OCI-LY3 (cell line): ENCODE results near the gene FRAS1.

Source experiments
- H2AFZ ChIP-seq: fragments of 200-600, 300-600 bp; shearing (Covaris generic); 2 replicates; pipeline ENCODE4 v1.6.0; 2014; ENCODE audit warnings: antibody characterized with exemption, low read depth, low read length
- H3K27ac ChIP-seq: fragments of 200-600, 300-600 bp; sonication (generic); 2 replicates; pipeline ENCODE4 v1.5.1; 2014; ENCODE audit warnings: mild to moderate bottlenecking, low read length, moderate library complexity, mixed read lengths
- H3K27me3 ChIP-seq: fragments of 200-600, 300-600 bp; sonication (generic); 2 replicates; pipeline ENCODE4 v1.6.1; 2014; ENCODE audit warnings: low read depth, low read length, mixed read lengths
- H3K36me3 ChIP-seq: fragments of 200-600, 300-600 bp; sonication (generic); replicated peaks from 2 replicates; pipeline ENCODE3; 2014; ENCODE audit warnings: low read depth, low read length, mixed read lengths
- H3K4me1 ChIP-seq: fragments of 300-600, 200-600 bp; sonication (generic); 2 replicates; pipeline ENCODE4 v1.6.1; 2014; ENCODE audit warnings: low read length, mixed read lengths
- H3K4me2 ChIP-seq: fragments of 200-600, 300-600 bp; sonication (generic); 2 replicates; pipeline ENCODE4 v1.6.1; 2014; ENCODE audit warnings: low read length, mixed read lengths
- H3K4me3 ChIP-seq: fragments of 300-600, 200-600 bp; sonication (generic); 2 replicates; pipeline ENCODE4 v1.5.1; 2014; ENCODE audit warnings: antibody characterized with exemption, mild to moderate bottlenecking, low read length, moderate library complexity
- H3K79me2 ChIP-seq: fragments of 300-600, 200-600 bp; shearing (Covaris generic); 2 replicates; pipeline ENCODE4 v1.6.1; 2014; ENCODE audit warnings: mild to moderate bottlenecking, low read length, mixed read lengths
- H3K9ac ChIP-seq: fragments of 300-600, 200-600 bp; shearing (Covaris generic); 2 replicates; pipeline ENCODE4 v1.6.0; 2014; ENCODE audit warnings: mild to moderate bottlenecking, low read length, moderate library complexity
- H3K9me3 ChIP-seq: fragments of 200-600, 300-600 bp; shearing (Covaris generic); 2 replicates; pipeline ENCODE4 v1.6.1; 2014; ENCODE audit warnings: low read length, mixed read lengths; ENCODE audit not compliant: insufficient read depth
- H4K20me1 ChIP-seq: fragments of 200-600, 300-600 bp; sonication (generic); 2 replicates; pipeline ENCODE4 v1.6.1; 2016; ENCODE audit warnings: low read length, mixed read lengths; ENCODE audit not compliant: insufficient read depth
- EZH2phosphoT487 ChIP-seq: fragments of 200-600 bp; shearing (Covaris generic); IDR thresholded peaks from 2 replicates; pipeline ENCODE4 v1.6.1; 2018; ENCODE audit warnings: antibody characterized with exemption, mixed run types, low read depth
- TF ChIP-seq, protein P1 (sequence below): fragments of 200-600, 300-600 bp; sonication (generic); IDR thresholded peaks from 2 replicates; pipeline ENCODE4 v1.5.1; 2014; ENCODE audit warnings: antibody characterized with exemption, low read length, low read depth

FRAS1 gene

GRCh38 chr4:78377555-78377954 lies 320.4 kb downstream of the FRAS1 start:
- peaks cover 6% of the 10 kb centered on the region; the same call in 1 of the 2 replicates for H3K4me1 ChIP-seq
- no peak overlapping the region for H3K4me2 ChIP-seq
- H3K27ac ChIP-seq: no peak overlapping the region
- no peaks in the 10 kb centered on the region for H3K79me2 ChIP-seq
- TF ChIP-seq, protein P1, sequence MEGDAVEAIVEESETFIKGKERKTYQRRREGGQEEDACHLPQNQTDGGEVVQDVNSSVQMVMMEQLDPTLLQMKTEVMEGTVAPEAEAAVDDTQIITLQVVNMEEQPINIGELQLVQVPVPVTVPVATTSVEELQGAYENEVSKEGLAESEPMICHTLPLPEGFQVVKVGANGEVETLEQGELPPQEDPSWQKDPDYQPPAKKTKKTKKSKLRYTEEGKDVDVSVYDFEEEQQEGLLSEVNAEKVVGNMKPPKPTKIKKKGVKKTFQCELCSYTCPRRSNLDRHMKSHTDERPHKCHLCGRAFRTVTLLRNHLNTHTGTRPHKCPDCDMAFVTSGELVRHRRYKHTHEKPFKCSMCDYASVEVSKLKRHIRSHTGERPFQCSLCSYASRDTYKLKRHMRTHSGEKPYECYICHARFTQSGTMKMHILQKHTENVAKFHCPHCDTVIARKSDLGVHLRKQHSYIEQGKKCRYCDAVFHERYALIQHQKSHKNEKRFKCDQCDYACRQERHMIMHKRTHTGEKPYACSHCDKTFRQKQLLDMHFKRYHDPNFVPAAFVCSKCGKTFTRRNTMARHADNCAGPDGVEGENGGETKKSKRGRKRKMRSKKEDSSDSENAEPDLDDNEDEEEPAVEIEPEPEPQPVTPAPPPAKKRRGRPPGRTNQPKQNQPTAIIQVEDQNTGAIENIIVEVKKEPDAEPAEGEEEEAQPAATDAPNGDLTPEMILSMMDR: no peak
- no peak for TF ChIP-seq EZH2phosphoT487
- no peaks in the 10 kb centered on the region for H3K27me3 ChIP-seq
- H3K9me3 ChIP-seq: no peaks in the 10 kb centered on the region
- H3K4me3 ChIP-seq: no peak overlapping the region
- H3K9ac ChIP-seq: no peak overlapping the region
- no peaks in the 10 kb centered on the region for H4K20me1 ChIP-seq
- no peaks in the 10 kb centered on the region for H3K36me3 ChIP-seq
- no peak overlapping the region for H2AFZ ChIP-seq

GRCh38 chr4:78379040-78379439 lies 321.9 kb downstream of the FRAS1 start:
- H3K36me3 ChIP-seq: no peaks in the 10 kb centered on the region
- no peak overlapping the region for H3K9ac ChIP-seq
- no peak for TF ChIP-seq EZH2phosphoT487
- TF ChIP-seq, protein P1: no peak
- no peak overlapping the region for H3K4me3 ChIP-seq
- no peak overlapping the region for H3K27ac ChIP-seq
- peaks cover 6% of the 10 kb centered on the region; the same call in 1 of the 2 replicates for H3K4me1 ChIP-seq
- no peaks in the 10 kb centered on the region for H3K79me2 ChIP-seq
- no peaks in the 10 kb centered on the region for H3K9me3 ChIP-seq
- no peak overlapping the region for H3K4me2 ChIP-seq
- H2AFZ ChIP-seq: no peak overlapping the region
- H4K20me1 ChIP-seq: no peaks in the 10 kb centered on the region
- no peaks in the 10 kb centered on the region for H3K27me3 ChIP-seq

- H3K27me3 ChIP-seq: no peaks in the 10 kb centered on the region
- H3K4me2 ChIP-seq: no peak overlapping the region
Observed at GRCh38 chr4:78379991-78380729, 323.0 kb downstream of the FRAS1 start.

DNA sequence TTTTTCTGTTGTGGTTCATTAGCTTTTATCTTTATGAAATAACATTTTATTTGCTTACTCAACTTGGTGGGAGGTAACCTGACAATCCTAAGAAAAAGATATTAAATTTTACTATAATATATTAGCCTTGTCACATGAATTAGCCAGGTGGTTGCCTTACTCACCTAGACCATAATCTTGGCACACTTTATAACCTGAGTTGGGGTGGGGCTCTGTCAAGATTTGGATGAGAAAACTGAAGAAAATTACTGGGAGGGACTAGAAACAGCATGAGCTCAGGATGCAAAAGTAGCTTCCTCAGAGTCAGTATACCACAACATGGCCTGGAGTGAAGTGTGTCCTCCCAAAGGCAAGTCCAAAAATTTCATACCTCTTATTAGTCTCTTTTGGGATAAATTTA lies 329.6 kb downstream of the FRAS1 start:
- TF ChIP-seq, protein P1: no peak
- no peak for TF ChIP-seq EZH2phosphoT487
- Histone ChIP-seq H3K9ac (no peak overlapping the region), H3K4me3 (no peak overlapping the region), H2AFZ (no peak overlapping the region), H3K9me3 (no peaks in the 10 kb centered on the region), H4K20me1 (no peaks in the 10 kb centered on the region), H3K27me3 (no peaks in the 10 kb centered on the region), H3K4me2 (no peak overlapping the region), H3K4me1 (no peaks in the 10 kb centered on the region), H3K27ac (no peak overlapping the region), H3K79me2 (no peaks in the 10 kb centered on the region), H3K36me3 (no peaks in the 10 kb centered on the region)

More at GRCh38 chr4:78379991-78380729, 323.0 kb downstream of the FRAS1 start:
- TF ChIP-seq, protein P1: no peak
- no peak for TF ChIP-seq EZH2phosphoT487
- Histone ChIP-seq H3K36me3 (no peaks in the 10 kb centered on the region), H3K79me2 (no peaks in the 10 kb centered on the region), H3K4me1 (peaks cover 6% of the 10 kb centered on the region; the same call in 1 of the 2 replicates), H3K9me3 (no peaks in the 10 kb centered on the region), H4K20me1 (no peaks in the 10 kb centered on the region), H3K4me3 (no peak overlapping the region), H3K9ac (no peak overlapping the region), H2AFZ (no peak overlapping the region), H3K27ac (no peak overlapping the region)
